Parathyroid adenoma (tissue), 2 donors: ENCODE measurements around the gene SORCS2.

Experiments
- H2AFZ ChIP-seq: fragments of 300-600 bp; sonication (generic); one replicate; pipeline ENCODE4 v1.7.0; 2017; ENCODE audit warnings: antibody characterized with exemption, mild to moderate bottlenecking
- H3K27ac ChIP-seq: fragments of 300-600 bp; sonication (generic); one replicate; pipeline ENCODE4 v1.7.0; 2017
- H3K27me3 ChIP-seq: fragments of 300-600 bp; sonication (generic); one replicate; pipeline ENCODE4 v1.7.0; 2017; ENCODE audit warnings: low read length; ENCODE audit not compliant: control insufficient read depth, insufficient read depth
- H3K36me3 ChIP-seq: fragments of 300-600 bp; sonication (generic); one replicate; pipeline ENCODE4 v1.7.0; 2017; ENCODE audit warnings: low read length; ENCODE audit not compliant: control insufficient read depth, insufficient read depth
- H3K4me1 ChIP-seq: fragments of 300-600 bp; sonication (generic); one replicate; pipeline ENCODE4 v1.7.0; 2017; ENCODE audit warnings: control low read depth
- H3K4me2 ChIP-seq: fragments of 300-600 bp; sonication (generic); one replicate; pipeline ENCODE4 v1.7.0; 2017; ENCODE audit warnings: low read length
- H3K4me3 ChIP-seq: fragments of 300-600 bp; sonication (generic); one replicate; pipeline ENCODE4 v1.7.0; 2017; ENCODE audit warnings: low read depth, low read length
- H3K79me2 ChIP-seq: fragments of 300-600 bp; sonication (generic); one replicate; pipeline ENCODE4 v1.7.0; 2017; ENCODE audit warnings: control low read depth
- H3K9ac ChIP-seq: fragments of 300-600 bp; sonication (generic); one replicate; pipeline ENCODE4 v1.7.0; 2017; ENCODE audit warnings: mild to moderate bottlenecking
- H3K9me3 ChIP-seq: fragments of 300-600 bp; sonication (generic); one replicate; pipeline ENCODE4 v1.7.0; 2017; ENCODE audit warnings: low read length; ENCODE audit not compliant: control insufficient read depth
- CTCF ChIP-seq: fragments of 300-600 bp; sonication (generic); IDR thresholded peaks from one replicate; pipeline ENCODE4 v1.7.0; 2017; ENCODE audit warnings: antibody characterized with exemption, mild to moderate bottlenecking
- donor health status: primary hyperparathyroidism.

The SORCS2 gene

DNA sequence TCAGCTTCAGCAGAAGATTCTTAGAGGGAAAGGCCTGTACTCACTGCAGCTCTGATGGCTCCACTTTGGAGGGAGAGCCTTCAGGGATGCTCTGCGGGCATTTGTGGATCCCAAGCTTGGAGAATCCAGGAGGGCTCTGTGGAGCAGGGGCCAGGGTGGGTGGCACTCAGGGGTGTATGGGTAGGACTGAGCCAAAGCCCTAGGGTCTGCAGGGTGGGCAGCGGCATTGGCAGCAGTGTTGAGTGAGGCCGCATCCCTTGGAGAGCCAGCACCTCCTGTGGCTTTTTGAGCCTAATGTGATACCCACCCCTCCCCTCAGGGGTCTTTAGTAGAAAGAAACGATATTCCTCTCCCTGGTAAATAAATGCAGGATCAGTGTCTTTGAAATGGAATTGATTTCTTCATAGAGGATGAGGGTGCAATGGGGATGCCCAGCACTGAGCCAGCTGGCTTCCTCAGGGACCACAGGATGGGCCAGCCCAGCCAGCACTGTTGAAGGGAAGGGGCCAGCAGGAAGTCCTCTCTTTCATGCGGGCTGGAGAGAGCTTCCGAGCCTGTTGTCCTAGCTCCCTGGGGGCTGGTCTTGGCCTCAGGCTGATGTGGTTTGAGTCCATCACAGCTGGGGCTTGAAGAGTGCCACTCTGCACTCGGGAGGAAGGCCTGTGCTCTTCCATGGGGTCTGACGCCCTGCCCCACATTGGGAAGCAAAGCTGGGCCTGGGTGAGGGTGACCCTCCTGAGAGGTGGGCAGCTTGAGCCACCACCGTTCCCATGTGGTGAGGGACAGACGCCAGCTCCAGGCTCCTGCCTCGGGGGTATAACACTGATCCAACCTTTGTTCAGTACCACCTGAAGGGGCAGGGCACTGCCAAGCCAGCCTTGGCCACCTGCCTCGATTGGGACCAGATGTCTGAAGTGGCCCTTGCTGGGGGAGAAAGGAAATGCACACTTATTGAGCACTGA is 192.9 kb downstream of the SORCS2 start:
- no peak overlapping the region for H2AFZ ChIP-seq
- H3K4me3 ChIP-seq, result no peak overlapping the region
- no peaks in the 10 kb centered on the region for H3K79me2 ChIP-seq
- no peaks in the 10 kb centered on the region for H3K36me3 ChIP-seq
- no peak overlapping the region for H3K27ac ChIP-seq
- H3K4me2 ChIP-seq, result no peak overlapping the region
- H3K9ac ChIP-seq, result no peak overlapping the region
- TF ChIP-seq CTCF, result no peak
- H3K4me1 ChIP-seq, result no peaks in the 10 kb centered on the region
- H3K9me3 ChIP-seq, result no peaks in the 10 kb centered on the region
- H3K27me3 ChIP-seq, result no peaks in the 10 kb centered on the region

DNA sequence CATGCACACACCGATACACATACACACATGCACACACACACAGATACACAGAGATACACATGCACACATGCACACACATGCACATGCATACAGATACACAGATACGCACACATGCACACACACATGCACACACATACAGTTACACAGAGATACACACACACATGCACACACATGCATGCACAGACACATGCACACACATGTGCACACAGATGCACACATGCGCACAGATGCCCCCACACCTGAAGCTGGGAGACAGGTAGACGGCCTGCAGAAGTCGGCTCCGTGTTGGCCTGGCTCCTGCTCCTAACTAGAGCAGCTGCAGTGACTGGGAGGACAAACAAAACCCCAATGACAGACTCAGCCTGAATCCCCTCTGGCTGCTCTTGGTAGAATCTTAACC is 195.6 kb downstream of the SORCS2 start:
- Histone ChIP-seq H3K9ac (no peak overlapping the region), H2AFZ (no peak overlapping the region), H3K4me1 (no peaks in the 10 kb centered on the region), H3K4me2 (no peak overlapping the region), H3K27me3 (no peaks in the 10 kb centered on the region), H3K4me3 (no peak overlapping the region), H3K27ac (no peak overlapping the region), H3K36me3 (no peaks in the 10 kb centered on the region), H3K79me2 (no peaks in the 10 kb centered on the region), H3K9me3 (no peaks in the 10 kb centered on the region)
- TF ChIP-seq CTCF, result no peak

DNA sequence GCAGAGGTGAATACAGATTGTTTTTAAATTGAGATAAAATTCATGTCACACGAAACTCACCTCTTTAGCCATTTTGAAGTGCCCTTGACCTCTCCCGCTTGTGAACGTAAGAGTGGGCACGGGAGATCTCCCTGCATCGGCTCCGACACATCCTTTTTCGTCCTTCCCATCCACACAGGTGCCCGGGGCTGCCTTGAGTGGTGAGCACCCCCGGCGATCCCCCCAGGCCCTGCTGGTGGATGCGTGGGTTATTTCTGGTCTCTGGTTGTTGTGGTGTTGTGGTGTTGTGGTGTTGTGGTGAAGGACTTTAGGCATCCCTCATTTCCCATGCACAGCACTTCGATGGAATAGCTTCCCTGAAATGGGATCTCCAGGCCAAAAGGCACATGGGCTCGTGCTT is 196.3 kb downstream of the SORCS2 start:
- no peak for TF ChIP-seq CTCF
- Histone ChIP-seq H3K27ac (no peak overlapping the region), H3K79me2 (no peaks in the 10 kb centered on the region), H3K4me1 (no peaks in the 10 kb centered on the region), H3K36me3 (no peaks in the 10 kb centered on the region), H2AFZ (no peak overlapping the region), H3K4me2 (no peak overlapping the region), H3K9me3 (no peaks in the 10 kb centered on the region), H3K9ac (no peak overlapping the region), H3K4me3 (no peak overlapping the region), H3K27me3 (no peaks in the 10 kb centered on the region)

DNA sequence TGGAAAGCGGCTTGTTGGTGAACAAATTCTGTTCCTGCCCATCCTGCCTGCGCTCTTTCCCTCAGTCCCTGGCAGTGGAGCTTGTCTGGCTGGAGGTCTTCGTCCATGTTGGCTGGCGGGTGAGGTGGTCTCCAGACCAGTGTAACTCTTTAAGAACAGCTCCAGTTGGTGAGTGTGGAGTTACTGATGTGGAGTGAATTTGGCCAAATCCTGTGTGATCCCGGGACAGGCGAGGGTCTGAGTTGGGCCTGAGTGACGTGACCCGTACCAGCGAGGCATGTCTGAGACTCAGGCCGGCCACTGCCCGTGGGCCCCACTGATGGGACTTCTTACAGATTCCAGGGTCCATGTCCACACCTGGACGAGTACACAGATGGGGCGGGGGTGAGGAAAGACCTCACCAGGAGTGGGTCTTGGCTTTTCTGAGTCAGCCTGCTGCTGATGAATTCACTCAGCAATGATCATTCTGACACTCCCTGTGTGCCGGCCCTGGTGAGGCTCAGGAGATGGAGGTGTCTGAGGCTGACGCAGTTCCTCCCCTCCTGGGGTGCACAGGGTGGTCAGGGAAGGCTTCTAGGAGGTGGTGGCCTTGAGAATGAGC is 196.9 kb downstream of the SORCS2 start:
- Histone ChIP-seq H3K4me3 (no peak overlapping the region), H2AFZ (no peak overlapping the region), H3K27me3 (no peaks in the 10 kb centered on the region), H3K4me2 (no peak overlapping the region), H3K4me1 (no peaks in the 10 kb centered on the region), H3K9ac (no peak overlapping the region), H3K27ac (no peak overlapping the region), H3K36me3 (no peaks in the 10 kb centered on the region), H3K9me3 (no peaks in the 10 kb centered on the region), H3K79me2 (no peaks in the 10 kb centered on the region)
- no peak for TF ChIP-seq CTCF
